Nephron (organoid): ENCODE data around the gene NAV2.
A peak's percentile ranks its signal among the peaks of the same experiment; 100 is the strongest.

Source experiments
- H3K27ac Mint-ChIP-seq, 3 experiments: 2 replicates each; pipeline ENCODE4 v1.8.0; 2020; ENCODE audit warnings: mixed read lengths in 3 of 3, mild to moderate bottlenecking in 2 of 3, moderate library complexity in 1 of 3
- H3K27me3 Mint-ChIP-seq: 2 replicates; pipeline ENCODE4 v1.8.0; 2021; ENCODE audit warnings: low read depth, mild to moderate bottlenecking, moderate library complexity, mixed read lengths
- H3K36me3 Mint-ChIP-seq: 2 replicates; pipeline ENCODE4 v1.8.0; 2020; ENCODE audit warnings: low read depth, mixed read lengths
- H3K4me1 Mint-ChIP-seq: 2 replicates; pipeline ENCODE4 v1.8.0; 2020; ENCODE audit warnings: mixed read lengths
- H3K4me3 Mint-ChIP-seq, 3 experiments: 2 replicates each; pipeline ENCODE4 v1.8.0; 2020; ENCODE audit warnings: mild to moderate bottlenecking in 3 of 3, mixed read lengths in 3 of 3, moderate library complexity in 2 of 3
- H3K9me3 Mint-ChIP-seq: 2 replicates; pipeline ENCODE4 v1.8.0; 2020; ENCODE audit warnings: mixed read lengths
- TF ChIP-seq, protein P1 (sequence below), 3 experiments: fragments of 200-600 bp; sonication (generic); IDR thresholded peaks; one replicate each; pipeline ENCODE4 v1.5.0; 2021; ENCODE audit warnings: antibody characterized with exemption in 3 of 3; ENCODE audit not compliant: unreplicated experiment in 3 of 3

The NAV2 gene

DNA sequence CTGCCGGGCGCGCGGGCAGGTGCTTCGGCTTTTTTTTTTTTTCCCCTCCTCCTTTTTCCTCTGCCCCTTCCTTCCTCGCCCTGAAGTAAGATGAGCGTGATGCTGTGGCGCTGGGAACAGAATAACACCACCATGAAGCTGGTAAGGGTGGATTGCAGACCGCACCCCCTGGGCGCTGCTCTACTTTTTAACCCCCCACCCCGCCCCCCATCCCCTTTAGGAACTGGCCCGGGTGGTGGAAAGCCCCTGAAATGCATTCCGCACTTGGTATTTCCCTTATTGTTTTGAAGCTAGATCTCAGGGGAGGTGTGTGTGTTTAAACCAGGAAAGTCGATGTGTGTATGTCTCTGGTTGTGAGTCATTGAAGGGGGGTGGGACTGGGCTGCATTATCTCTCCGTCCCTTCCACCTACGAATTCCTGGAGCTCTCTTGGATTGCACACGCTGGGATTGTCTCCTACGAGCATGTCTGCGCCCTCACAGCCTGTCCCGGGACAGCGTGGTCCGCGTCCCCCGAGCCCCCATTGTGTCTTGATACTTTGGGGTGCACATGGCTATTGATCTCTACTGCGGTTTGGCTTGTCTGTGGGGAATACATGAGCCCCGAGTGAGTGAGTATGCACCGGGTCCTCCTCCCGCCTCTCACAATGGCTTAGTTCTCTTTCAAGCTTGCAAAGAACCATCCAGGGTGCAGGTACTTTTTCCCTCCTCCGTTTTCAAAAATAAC, 64.9 kb downstream of the NAV2 start:
- Mint-ChIP-seq H3K4me3 (peak overlapping the region; percentile 74 to 90 (median 83)), H3K27ac (no peak overlapping the region), H3K9me3 (peaks cover 2% of the 10 kb centered on the region), H3K27me3 (peaks cover 71% of the 10 kb centered on the region), H3K36me3 (no peaks in the 10 kb centered on the region), H3K4me1 (peaks cover 25% of the 10 kb centered on the region)
- TF ChIP-seq, protein P1, sequence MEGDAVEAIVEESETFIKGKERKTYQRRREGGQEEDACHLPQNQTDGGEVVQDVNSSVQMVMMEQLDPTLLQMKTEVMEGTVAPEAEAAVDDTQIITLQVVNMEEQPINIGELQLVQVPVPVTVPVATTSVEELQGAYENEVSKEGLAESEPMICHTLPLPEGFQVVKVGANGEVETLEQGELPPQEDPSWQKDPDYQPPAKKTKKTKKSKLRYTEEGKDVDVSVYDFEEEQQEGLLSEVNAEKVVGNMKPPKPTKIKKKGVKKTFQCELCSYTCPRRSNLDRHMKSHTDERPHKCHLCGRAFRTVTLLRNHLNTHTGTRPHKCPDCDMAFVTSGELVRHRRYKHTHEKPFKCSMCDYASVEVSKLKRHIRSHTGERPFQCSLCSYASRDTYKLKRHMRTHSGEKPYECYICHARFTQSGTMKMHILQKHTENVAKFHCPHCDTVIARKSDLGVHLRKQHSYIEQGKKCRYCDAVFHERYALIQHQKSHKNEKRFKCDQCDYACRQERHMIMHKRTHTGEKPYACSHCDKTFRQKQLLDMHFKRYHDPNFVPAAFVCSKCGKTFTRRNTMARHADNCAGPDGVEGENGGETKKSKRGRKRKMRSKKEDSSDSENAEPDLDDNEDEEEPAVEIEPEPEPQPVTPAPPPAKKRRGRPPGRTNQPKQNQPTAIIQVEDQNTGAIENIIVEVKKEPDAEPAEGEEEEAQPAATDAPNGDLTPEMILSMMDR (IDR thresholded peaks at IDR 0.05; ENCODE audit: unreplicated experiment in 3 of 3) = no peak

DNA sequence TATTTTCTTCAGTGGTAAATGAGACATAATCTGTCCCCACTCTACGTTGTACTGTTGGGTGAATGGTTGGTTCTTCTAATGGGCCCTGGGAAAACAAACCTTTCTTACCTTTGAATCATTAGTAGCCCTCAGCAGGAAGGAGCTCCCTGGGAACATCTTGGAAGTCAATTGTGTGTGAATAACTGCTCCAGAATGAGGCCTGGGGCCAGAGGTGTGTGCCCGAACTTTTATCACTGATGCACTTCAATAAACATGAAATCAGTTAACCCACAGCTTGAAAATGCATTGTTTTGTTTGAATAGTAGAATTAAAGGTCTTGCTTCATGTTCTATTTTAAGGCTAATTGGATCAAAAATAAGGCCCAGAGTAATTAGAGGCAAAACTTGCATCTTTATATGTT, 67.1 kb downstream of the NAV2 start:
- TF ChIP-seq, protein P1 (IDR thresholded peaks at IDR 0.05; ENCODE audit: unreplicated experiment in 3 of 3) = no peak
- Mint-ChIP-seq H3K27ac (no peak overlapping the region), H3K4me1 (peaks cover 25% of the 10 kb centered on the region), H3K36me3 (no peaks in the 10 kb centered on the region), H3K4me3 (peak overlapping the region in 1 of 3 experiments; percentile 90), H3K27me3 (peaks cover 50% of the 10 kb centered on the region), H3K9me3 (peaks cover 2% of the 10 kb centered on the region)

DNA sequence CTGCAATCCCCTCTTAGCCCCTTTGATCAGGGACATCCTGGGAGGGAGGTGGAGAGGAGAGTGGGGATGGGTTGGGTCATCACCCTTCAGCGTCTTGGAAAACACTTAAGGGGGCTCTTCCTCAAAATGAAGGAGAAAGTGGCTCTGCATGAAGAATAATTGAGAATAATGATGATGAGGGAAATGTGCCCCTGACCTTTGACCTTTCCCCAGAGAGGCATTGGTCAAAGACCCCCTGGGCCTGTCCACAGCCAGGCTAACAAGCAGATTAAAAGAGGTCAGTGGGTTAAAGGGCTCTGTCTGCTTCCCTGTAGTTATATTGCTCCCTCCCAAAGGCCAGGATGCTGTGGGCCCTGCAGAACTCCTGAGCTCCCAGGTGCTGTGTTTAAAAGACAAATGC, 68.7 kb downstream of the NAV2 start:
- H3K27ac Mint-ChIP-seq = no peak overlapping the region
- H3K27me3 Mint-ChIP-seq = peaks cover 36% of the 10 kb centered on the region
- H3K36me3 Mint-ChIP-seq = no peaks in the 10 kb centered on the region
- no peak overlapping the region for H3K4me3 Mint-ChIP-seq
- H3K9me3 Mint-ChIP-seq = peaks cover 2% of the 10 kb centered on the region
- TF ChIP-seq, protein P1 (IDR thresholded peaks at IDR 0.05; ENCODE audit: unreplicated experiment in 3 of 3) = no peak
- H3K4me1 Mint-ChIP-seq = peaks cover 22% of the 10 kb centered on the region

DNA sequence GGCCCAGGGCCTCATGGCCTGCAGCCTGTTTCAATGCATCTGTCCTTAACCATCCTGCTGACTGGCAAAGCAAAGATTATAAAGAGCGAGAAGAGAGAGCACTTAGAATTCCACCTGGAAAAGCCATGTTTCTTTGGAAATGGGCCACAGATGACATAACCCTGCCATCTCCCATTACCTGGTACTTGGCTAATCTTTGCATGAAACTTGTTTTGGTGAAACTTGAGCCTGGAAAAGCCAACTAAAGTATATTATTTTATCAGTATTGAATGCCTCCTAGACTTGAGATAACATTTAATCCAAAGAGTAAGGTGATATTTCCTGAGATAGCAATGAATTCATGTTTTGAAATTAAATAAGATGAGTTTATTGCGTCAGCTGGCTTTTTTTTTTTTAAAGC, 72.6 kb downstream of the NAV2 start:
- no peak overlapping the region for H3K27ac Mint-ChIP-seq
- TF ChIP-seq, protein P1 (IDR thresholded peaks at IDR 0.05; ENCODE audit: unreplicated experiment in 3 of 3) = no peak
- no peak overlapping the region for H3K4me3 Mint-ChIP-seq
- no peaks in the 10 kb centered on the region for H3K36me3 Mint-ChIP-seq
- peaks cover 12% of the 10 kb centered on the region for H3K4me1 Mint-ChIP-seq
- peaks cover 28% of the 10 kb centered on the region for H3K27me3 Mint-ChIP-seq
- peaks cover 2% of the 10 kb centered on the region for H3K9me3 Mint-ChIP-seq

DNA sequence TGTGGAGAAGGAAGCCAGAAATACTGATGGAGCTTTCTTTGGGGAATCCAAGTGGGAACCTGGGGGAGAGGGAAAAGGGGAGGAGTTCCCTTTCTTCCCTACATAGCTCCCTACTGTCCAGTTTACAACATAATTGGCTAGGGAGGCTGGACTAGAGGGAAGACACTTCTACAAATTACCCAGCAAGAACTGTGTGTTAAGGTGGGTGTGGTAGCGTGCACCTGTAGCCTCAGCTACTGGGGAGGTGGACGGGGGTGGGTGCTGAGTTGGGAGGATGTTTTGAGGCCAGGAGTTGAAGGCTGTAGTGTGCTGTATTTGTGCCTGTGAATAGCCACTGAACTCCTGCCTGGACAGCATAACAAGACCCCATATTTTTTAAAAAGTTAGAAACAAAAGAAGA, 74.0 kb downstream of the NAV2 start:
- Mint-ChIP-seq H3K9me3 (peaks cover 2% of the 10 kb centered on the region), H3K36me3 (no peaks in the 10 kb centered on the region), H3K4me1 (peaks cover 16% of the 10 kb centered on the region), H3K27ac (no peak overlapping the region), H3K27me3 (peaks cover 24% of the 10 kb centered on the region), H3K4me3 (no peak overlapping the region)
- TF ChIP-seq, protein P1 (IDR thresholded peaks at IDR 0.05; ENCODE audit: unreplicated experiment in 3 of 3) = no peak

DNA sequence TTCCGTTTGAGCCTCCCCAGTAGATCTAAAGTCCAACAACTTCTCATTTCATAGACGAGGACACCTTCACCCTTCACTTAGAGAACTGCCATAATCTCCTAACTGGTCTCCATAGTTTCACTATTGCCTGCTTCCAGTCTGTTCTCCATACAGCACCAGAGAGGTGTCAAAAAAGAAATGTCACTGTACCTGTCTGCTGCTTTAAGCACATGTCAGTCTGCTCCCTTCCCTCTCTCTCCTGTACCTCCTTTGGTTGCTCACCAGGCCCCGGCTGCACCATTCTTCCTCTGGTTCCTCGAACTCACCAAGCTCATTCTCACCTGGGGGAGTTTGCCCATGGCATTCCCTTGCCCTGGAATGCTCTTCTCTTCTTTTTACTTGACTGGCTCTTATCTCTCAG, 75.8 kb downstream of the NAV2 start:
- Mint-ChIP-seq H3K27ac (no peak overlapping the region), H3K4me3 (no peak overlapping the region), H3K4me1 (peaks cover 30% of the 10 kb centered on the region), H3K9me3 (no peaks in the 10 kb centered on the region), H3K27me3 (peaks cover 24% of the 10 kb centered on the region), H3K36me3 (no peaks in the 10 kb centered on the region)
- TF ChIP-seq, protein P1 (IDR thresholded peaks at IDR 0.05; ENCODE audit: unreplicated experiment in 3 of 3) = no peak
